NCI-H187 treated with DMSO at 0.1 percent for 48 hours (cell line): ENCODE measurements around the gene LRRC74A.

ENCODE experiments used
- DNase-seq: peaks from one replicate; lab custom pipeline; 2025; lab: John Stamatoyannopoulos, UW

LRRC74A gene

DNA sequence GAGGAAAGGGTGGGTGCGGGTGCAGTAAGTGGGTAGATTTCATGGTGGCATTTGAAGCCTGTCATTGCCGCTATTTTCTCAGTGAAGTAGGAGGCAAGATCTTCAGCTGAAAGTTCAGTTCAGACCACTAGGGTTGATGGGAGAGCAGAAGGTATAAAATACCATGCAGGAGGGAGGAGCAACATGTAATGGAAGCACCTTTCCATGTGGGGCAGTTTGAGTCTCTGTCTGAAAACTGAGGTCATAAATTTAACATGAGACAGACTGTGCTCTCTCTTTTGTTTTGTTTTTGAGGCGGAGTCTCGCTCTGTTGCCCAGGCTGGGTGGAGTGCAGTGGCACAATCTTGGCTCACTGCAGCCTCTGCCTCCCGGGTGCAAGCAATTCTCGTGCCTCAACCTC lies 22.7 kb downstream of the LRRC74A start:
- no peak for DNase-seq

- no peak for DNase-seq
These were observed 28.9 kb downstream of the LRRC74A start for GRCh38 chr14:76855066-76855465.

GRCh38 chr14:76856769-76857168 lies 30.6 kb downstream of the LRRC74A start:
- no peak for DNase-seq

GRCh38 chr14:76861574-76862255 lies 35.5 kb downstream of the LRRC74A start:
- DNase-seq: no peak

DNA sequence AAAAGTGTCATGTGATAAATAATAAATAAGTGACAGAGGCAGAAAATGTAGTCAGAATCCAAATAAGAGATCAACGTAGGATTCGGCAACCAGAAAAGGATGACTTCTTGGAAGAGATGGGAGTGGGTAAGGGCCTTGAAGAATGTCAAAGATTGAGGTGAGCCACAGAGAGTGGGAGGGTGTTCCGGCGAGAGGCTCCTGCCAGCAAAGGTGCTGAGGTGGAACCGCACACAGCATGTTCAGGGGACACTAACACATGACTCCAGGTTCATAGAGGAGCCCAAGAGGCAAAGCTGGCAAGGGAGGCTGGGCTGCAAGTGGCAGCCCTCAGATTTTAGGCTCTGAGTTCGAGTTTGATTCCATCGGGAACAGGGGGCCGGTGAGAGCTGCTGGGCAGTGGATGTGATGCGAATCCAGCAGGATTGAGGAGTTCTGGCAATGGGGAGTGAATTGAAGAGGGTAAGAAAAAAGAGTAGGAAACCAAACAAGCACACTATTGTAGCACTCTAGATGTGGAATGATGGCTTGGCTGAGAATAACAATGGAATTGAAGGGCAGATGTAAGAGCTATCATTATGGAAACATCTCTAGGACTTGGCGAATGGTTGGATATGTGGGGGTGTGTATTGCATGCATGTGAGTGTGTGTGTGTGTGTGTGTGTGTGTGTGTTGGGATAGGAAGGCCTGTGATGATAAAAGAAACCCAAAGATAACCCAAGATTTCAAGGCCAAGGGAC lies 36.5 kb downstream of the LRRC74A start:
- no peak for DNase-seq

DNA sequence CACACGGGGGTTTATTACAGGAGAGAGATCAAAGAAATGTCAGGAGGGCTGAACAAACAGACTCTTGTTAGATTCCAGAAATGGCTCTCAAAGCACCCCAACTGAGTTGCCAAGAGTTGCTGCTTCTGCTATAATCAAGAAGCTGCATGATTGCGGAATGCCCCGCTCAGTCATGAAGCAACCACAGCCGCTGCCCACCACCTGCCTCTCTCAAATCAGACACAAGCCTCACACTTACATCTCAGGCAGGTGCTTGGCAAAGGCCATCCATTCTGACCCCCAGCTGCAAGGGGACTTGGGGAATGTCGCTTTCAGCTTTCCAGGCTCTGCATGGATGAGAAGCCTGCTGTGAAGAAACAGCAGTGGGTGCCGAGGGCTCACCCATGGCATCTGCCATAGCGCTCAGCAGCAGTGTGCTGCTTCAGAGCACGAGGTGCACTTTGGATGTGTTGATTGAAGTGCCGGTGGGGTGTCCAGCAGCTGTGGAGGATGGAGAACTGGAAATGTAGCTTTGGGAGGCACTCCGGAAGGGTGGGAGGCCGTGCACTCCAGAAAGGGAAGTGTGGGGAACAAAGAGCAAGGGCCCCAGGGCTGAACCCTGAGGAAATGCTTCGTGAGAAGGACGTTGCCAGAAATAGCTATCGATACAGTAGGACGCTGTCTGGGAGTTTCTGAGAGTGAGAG lies 37.7 kb downstream of the LRRC74A start:
- DNase-seq: no peak

DNA sequence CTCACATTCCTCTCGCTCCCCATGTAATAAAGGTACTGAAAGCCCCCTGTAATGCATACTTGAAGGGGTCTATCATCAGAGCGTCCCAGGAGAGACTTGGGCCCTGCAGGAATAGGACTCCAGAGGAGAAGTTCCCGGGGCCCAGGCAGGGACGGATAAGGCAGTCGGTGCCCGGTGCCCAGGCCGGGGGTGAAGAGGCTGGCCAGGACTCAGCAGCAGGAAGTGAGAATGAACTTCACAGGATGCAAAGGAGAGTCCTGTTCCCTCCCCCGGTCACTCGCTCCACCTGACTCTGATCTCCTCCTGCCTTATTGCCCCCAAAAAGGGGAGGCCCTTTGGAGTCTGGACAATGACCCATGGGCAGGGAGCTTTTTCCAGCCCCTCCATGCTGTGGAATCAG lies 40.2 kb downstream of the LRRC74A start:
- no peak for DNase-seq

DNA sequence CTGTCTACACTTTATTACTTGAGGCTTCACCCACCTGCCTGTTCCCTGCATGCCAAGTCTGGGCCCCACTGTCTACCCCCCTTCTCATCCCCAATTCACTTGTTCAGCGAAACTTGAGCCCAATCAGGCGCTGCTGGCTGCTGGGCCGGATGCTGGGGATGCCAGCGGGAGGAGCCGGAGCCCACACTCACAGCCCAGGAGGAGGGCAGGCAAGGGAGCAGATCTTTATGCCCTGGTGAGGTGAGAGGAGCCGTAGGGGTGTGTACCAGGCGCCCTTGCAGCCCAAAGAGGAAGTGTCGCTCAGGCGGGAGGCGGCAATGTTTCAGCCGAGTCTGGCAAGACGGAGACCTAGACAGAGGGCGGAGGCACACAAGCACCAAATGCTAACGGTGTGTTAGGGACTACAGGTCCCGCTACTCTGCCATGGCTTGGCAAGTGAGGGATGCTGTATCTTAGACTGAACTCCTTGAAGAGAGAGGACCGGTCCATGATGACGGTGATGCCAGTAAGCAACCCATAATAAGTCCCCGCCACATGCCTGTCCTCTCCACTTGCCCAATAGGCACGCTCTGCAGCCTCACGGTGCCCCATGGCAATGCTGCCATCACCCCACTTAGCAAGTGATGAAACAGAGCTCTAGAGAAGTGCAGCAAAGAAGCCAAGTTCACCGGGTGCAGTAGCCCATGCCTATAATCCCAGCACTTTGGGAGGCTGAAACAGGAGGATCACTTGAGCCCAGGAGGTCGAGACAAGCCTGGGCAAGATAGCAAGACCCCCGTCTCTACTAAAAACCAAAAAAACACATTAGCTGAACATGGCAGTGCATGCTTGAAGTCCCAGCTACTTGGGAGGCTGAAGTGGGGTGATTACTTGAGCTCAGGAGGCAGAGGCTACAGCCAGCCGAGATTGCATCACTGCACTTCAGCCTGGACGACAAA lies 41.6 kb downstream of the LRRC74A start:
- DNase-seq: no peak

DNA sequence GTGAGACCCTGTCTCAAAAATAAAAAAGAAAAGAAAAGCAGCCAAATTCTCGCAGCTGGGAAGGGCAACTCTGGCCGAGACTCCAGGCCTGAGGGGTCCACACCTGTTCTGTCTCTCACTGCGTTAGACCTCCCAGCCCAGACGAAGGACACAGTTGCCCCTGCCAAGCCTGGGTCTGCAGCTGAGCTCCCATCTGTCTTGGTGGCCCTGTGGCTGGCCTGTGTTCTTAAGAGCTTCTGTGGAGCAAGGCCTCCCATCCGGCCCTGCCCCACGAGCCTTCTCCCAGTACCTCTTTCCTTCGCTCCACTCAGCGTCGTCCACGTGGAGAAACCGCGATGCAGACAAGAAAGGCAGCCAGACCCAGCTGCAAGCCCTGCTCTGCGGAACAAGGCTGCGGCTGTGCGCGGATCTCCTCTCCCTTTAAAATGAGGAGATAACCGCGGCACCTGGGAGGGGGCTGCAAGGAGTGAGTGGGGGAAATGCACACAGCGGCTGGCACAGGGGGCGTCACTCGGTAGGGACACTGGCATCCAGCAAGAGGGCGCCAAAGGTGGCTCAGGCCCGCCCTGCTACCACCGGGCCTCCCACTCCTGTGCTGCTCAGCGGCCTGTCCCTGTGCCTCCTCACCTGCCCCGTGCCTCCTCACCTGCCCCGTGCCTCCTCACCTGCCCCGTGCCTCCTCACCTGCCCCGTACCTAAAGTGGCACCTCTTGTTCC lies 42.4 kb downstream of the LRRC74A start:
- no peak for DNase-seq

- no peak for DNase-seq
These were observed 44.0 kb downstream of the LRRC74A start for GRCh38 chr14:76870166-76870565.

DNA sequence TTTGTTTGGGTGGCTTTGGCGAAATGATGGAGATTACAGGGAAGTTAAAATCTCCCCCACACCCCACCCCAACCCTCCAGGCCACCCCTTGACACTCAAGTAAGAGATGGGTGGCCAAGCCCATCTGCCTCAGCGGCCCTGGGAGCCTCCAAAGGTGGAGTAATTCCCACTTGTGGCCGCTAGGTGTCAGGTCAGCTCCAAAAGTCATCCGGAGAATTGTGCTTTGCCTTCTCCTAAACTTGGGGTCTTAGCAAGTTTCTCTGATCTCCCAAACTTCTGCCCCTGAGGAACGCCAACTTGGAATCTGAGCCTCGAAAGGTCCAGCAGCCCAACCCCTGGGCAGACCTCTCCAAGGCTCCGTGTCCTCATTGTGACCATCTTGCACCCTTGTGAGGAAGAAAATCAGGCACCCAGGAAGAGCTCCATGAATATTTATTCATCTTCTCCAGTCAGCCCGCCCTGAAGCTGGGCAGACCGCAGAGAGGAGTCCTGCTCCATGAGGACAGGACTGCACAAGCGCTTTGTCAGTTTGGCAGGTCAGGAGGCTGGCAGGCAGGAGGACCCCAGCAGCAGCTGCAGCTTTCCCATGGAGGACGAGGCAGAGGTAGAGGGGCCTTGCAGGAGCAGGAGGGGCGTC lies 46.7 kb downstream of the LRRC74A start:
- no peak for DNase-seq

DNA sequence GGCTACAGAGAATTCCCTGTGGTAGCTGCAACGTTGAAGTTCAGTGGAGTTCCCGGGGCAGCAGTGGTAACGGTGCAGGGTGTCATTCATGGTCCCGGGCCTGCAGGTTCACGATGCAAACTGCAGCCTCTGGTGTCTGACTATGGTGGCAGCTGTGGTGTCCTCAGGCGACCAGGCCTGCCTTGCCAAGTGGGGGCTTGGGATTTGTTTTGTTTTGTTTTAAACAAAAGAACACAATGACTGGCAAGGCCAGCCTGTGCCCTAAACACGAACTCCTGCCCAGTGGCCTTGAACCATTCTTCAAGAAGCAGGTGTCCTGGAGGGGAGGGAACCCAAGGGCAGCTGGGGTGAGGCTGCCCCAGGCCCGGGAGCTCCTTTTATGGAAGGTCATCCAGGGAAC lies 48.5 kb downstream of the LRRC74A start:
- DNase-seq: no peak

GRCh38 chr14:76876076-76876475 lies 49.9 kb downstream of the LRRC74A start:
- DNase-seq: peak; percentile 49

DNA sequence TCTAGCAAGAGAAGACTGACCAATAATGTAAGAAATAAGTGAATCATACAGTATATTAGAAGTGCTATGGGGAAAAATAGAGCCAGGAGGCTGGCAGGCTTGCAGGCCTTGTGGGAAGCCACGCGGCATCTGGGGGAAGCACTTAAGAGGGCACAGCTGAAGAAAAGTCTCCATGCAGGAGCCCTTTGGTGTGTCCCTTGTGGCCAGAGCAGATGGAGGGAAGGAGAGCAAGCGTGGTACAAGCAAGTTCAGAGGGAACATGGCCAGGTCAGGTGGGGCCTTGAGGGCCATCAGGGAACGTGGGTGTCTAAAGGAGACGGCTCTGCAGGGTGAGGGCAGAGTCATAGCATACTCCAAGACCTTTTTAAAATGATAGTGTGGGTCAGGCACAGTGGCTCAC lies 51.7 kb downstream of the LRRC74A start:
- DNase-seq: no peak

DNA sequence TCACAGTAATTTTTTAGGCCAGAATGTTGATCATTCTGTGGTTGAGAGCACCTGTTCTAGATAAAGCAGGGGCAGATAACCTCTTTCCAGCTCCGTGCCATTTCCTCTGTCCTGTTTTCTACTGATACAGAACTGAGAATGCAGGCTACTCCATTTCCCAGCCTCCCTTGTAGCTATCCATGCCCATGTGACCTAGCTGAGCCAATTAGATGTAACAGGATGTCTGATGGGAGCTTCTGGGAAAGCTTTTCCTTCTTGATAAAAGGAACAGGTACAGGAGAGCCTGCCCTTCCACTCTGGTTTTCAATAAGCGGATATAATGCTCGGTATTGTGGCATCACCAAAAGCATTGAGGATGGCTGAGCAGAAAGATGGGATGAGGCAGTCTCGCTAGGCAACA lies 54.2 kb downstream of the LRRC74A start:
- no peak for DNase-seq

- DNase-seq: no peak
These were observed 55.1 kb downstream of the LRRC74A start for GRCh38 chr14:76881348-76881747.

GRCh38 chr14:76882651-76883050 lies 56.4 kb downstream of the LRRC74A start:
- DNase-seq: no peak

DNA sequence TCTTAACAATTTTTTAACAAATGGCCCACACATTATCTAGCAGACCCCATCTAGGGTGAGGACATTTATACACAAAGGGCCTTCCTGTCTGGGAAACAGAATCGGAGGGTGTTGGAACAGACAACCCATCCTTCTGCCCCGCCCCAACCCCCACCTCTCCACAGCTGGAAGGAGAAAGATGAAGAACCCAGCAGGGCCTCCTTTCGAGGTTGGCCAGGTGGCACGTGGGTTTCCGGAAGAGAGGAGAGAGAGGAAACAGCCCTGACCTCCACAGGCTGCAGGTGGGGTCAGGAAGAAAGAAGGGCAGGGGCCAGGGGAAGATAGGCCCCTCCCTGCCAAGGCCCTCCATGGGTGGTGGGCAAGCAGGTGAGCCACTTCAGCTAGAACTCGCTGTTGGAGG lies 57.2 kb downstream of the LRRC74A start:
- DNase-seq: no peak

DNA sequence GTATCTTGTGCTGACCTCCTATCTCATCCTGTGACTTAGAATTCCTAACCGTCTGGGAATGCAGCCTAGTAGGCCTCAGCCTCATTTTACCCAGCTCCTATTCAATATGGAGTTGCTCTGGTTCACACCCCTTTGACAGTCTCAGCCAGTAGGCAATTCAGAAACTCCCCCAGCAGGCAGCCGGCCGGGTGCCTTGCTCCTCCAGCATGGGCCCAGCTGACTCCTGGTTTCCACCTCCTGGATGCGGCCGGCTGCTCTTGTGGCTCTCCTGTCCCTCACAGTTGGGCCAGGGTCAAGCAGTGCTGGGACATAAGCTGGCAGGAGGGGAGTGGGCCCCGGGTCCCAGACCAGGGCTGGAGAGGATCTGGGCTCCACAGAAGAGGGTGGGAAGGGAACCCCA lies 58.2 kb downstream of the LRRC74A start:
- no peak for DNase-seq

DNA sequence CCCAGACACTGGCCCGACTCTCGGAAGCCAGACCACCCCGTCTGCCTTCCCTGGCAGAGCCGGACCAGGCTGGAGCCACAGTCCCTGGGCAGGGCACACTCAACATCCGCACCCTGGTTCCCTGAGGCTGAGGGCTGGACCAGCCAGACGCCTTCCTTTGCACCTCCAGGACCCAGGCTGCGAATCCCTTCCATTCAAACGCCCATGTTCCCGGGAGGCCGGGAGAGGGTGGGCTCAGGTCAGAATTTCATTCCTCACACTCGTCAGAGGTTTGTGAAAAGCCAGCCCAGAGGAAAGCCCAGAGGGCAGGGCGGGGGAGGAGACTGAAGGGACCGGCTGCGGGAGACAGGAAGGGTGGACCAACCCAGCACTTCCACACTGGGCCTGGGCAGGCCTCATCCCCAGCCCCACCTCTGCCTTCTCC lies 58.7 kb downstream of the LRRC74A start:
- DNase-seq: no peak

DNA sequence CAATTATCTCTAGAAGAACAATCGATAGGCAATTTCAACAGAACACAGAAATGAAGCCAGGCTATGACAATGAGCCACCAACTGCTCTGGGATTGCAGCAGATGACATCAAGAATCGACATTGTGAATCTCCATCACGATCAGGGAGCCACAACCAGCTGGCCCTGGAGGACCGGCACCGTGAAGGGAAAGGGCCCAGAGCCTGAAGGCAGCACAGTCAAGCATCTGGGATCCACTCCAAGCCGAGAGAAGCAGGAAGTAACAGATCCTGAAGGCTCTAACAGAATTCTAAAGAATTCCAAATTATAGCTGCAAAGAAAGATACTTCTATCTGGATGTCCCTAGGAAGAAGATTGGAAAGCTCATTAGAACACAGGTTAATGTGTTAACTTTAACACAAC lies 61.0 kb downstream of the LRRC74A start:
- no peak for DNase-seq
